ENCODE data around the gene NHSL1.

NHSL1 gene

DNA sequence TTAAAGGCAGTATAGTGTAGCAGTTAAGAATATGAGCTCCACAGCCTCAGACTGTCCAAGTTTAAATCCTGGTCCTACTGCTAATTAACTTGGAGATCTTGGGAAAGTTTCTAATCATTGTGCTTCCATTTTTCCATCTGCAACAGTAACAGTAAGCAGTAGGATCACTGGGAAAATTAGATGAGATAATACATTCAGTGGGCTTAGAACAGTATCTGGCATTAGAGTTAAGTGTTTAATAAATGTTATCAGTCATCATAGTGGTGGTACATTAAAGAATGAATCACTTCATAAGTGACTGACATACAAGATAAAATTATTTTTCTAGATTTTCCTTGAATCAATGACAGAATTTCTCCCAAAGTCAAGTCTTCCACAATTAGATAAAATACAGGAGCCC lies 5.0 kb downstream of the NHSL1 start:
- DNase-seq, result no peak

- no peak for DNase-seq
Observed at GRCh38 chr6:138493413-138493812, 5.9 kb downstream of the NHSL1 start.

GRCh38 chr6:138492871-138493270 lies 6.4 kb downstream of the NHSL1 start:
- DNase-seq, result no peak

- no peak for DNase-seq
Observed at GRCh38 chr6:138492113-138492512, 7.2 kb downstream of the NHSL1 start.

GRCh38 chr6:138491017-138491416 lies 8.3 kb downstream of the NHSL1 start:
- no peak for DNase-seq

GRCh38 chr6:138489846-138490245 lies 9.4 kb downstream of the NHSL1 start:
- DNase-seq, result no peak

- no peak for DNase-seq
Observed at GRCh38 chr6:138487102-138487604, 12.1 kb downstream of the NHSL1 start.

DNA sequence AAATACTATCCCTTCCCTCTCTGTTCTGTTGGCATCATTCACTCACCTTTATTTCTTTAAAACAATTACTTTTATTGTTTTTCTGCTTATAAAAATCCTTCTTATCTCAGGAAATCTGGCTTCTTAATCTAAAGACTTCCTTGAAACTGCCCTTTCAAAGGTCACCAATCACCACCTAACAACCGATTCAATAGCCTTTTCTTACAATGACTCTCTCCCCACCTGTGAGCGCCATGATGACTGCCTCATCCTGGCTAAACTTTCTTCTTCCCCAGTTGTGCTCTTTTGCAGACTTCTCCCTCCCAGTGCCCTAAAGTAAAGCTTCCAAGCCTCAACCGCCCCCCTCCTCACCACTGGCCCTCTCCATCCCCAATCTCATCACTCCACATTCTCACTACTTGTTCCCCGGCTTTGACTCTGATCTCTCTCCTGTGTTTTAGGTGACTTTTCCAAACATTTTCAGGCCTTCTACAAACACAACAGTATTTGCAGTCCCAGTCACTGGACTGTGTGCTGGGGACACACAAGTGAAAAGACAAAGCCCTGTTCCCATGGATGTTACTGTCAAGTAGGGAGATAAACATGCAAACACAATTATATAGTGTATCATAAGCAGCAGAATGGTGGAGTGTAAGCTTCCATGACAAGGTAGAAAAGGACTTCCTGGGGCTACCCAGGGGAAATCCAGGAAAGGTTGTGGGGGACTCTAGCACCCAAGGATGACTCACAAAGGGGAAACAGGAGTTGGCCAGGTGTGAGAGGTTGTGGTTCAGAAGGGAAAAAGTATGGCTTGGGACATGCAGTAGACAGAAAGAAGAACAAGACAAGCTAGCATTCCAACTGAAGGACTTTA lies 12.8 kb downstream of the NHSL1 start:
- DNase-seq, result no peak

- no peak for DNase-seq
Observed at GRCh38 chr6:138485586-138486248, 13.6 kb downstream of the NHSL1 start.

DNA sequence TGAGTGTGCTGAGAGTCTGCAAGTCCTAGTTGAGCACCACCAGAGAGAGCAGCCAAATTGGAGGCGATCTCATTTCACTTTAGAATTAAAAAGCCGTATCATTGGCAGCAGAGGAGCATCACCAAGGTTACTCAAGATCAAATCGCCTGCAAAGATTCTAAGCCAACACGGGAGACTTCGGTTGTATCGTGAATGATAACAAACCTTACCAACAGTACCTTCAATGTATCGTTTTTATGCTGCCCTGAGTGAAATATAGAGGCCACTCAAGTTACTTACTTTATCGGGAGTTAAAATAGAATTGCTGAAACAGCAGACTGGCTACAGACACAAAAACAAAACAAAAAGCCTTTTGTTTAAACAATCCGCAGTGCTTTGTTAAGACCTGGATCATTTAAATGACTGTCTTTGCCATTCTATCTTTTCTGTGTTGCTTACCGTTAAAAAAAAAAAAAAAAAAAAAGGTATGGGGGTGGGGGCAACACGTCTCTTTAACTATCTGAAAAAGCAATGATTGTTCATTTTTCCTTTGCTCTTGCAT lies 14.2 kb downstream of the NHSL1 start:
- no peak for DNase-seq

GRCh38 chr6:138484018-138484731 lies 15.1 kb downstream of the NHSL1 start:
- DNase-seq, result no peak

DNA sequence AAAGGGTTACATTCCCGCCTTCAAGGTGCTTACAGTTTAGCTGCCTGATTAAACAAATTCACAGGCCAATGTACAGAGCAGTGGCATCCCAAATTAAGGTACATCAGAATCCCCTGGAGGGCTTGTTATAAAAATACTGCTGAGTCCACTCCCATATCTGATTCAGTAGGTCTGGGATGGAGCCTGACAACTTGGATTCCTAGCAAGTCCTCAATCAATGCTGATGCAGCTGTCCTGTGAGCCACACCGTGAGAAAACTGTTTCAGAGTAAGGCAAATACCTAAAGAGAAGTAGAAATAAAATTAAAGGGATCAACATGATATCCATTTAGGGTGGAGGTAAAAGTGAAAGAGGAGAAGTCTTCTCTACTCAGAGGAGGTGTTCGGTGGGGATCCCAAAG lies 16.5 kb downstream of the NHSL1 start:
- no peak for DNase-seq

DNA sequence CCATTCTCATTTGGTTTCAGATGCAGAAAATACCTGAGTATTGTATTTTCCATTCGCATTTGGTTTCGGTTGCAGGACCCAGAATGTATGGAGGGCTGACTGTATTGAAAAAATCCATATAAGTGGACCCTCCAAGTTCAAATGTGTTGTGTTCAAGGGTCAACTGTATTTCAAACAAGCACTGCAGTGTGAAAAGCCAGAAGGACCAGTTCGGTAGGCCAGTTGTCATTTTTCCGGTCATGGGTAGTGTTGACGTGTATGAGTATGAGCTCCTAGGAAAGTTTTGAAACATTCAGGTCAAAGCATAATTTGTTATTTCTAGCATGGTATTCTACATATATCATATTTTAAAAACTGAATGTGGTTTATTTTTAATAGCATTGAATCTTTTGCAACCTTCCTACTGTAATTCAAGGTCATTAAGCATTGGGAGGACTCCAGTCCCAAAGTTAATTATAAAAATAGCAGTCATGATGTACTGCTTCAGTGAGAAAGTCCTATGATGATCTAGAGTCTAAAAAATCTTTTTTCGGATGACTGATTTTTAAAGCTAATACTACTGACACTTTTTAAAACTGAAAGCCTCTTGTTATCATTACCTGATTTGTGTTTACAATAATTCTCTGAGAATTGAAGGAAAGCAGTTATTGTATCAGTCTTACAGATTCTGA lies 18.9 kb downstream of the NHSL1 start:
- DNase-seq, result no peak

GRCh38 chr6:138477913-138478539 lies 21.3 kb downstream of the NHSL1 start:
- no peak for DNase-seq

DNA sequence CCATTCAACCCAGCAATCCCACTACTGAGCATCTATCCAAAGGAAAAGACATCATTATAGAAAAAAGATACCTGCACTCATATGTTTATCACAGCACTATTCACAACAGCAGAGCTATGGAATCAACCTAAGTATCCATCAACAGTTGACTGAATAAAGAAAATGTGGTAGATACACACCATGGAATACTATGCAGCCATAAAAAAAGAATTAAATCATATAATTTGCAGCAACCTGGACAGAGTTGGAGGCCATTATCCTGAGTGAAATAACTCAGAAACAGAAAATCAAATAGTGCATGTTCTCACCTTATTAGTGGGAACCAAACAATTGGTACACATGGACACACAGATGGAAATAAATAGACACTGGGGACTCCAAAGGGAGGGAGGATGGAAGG lies 23.2 kb downstream of the NHSL1 start:
- DNase-seq, result no peak

DNA sequence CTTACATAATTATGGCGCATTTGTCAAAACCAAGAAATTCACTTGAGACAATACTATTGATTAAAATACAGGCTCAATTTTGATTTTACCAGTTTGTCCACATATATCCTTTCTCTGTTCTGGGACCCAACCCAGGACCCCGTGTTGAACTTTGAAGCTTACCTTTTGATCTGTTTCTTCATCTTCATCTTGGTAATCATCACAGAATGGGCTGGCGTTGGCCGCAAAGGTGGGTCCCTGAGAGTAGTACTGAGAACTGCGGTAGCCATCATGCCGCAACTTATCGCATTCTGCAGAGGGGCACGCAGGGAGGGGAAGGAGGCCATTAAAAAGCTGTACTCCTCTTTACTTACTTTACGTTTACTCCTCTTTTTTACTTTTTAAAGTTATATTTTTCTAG lies 26.1 kb downstream of the NHSL1 start:
- no peak for DNase-seq

DNA sequence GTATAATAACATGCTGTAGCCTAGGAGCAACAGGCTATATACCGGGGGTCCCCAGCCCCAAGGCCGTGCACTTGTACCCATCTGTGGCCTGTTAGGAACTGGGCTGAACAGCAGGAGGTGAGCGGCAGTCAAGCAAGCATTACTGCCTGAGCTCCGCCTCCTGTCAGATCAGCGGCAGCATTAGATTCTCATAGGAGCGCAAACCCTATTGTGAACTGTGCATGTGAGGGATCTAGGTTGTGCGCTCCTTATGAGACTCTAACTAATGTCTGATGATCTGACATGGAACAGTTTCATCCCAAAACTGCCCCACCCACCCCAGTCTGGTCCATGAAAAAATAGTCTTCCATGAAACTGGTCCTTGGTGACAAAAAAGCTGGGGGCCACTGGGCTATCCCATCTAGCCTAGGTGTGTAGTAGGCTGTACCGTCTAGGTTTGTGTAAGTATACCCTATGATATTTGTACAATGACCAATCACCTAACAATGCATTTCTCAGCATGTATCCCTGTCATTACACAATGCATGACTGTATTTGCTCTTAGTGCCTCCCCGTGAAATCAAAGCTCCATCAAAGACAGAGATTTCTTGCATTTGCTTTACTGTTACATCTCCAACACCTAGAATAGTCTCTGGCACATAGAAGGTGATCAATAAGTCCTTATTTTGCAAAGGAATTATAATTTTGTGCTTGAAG lies 30.8 kb downstream of the NHSL1 start:
- no peak for DNase-seq

DNA sequence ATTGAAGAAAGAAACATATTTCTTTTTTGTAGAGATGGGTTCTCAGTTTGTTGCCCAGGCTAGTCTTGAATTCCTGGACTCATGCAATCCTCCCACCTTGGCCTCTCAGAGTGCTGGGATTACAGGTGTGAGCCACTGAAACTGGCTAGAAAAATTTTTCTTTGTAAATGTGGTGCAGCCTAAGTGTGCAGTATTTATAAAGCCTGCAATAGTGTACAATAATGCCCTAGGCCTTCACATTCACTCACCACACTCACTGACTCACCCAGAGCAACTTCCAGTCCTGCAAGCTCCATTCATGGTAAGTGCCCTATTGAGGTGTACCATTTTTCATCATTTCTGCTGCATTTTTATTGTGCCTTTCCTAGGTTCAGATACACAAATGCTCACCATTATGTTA lies 31.4 kb downstream of the NHSL1 start:
- no peak for DNase-seq

DNA sequence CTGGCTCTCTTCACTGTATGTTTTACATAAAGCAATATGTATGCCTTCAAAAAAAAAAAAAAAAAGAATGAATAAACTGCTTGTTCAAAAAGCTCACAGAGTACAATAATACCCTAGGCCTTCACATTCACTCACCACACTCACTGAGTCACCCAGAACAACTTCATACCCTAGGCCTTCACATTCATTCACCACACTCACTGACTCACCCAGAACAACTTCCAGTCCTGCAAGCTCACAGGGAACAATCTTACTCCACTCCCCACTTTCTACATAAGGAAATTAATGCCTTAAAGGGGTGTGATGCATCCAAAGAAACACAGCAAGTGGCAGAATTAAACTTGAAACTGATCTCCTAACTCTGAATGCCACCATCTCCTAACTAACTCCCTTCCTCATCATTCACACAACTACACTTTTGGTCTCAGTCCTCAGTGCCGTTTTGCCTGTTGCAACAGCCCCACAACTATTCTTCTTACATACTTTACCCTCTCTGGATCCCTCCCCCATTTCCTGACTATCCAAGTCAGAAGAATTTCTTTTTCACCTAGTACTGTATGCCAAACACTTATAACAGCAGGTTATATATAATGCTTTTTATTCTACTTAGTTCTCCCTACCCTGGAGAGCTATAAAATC lies 34.2 kb downstream of the NHSL1 start:
- no peak for DNase-seq

- DNase-seq, result no peak
Observed at GRCh38 chr6:138464085-138464484, 35.2 kb downstream of the NHSL1 start.

DNA sequence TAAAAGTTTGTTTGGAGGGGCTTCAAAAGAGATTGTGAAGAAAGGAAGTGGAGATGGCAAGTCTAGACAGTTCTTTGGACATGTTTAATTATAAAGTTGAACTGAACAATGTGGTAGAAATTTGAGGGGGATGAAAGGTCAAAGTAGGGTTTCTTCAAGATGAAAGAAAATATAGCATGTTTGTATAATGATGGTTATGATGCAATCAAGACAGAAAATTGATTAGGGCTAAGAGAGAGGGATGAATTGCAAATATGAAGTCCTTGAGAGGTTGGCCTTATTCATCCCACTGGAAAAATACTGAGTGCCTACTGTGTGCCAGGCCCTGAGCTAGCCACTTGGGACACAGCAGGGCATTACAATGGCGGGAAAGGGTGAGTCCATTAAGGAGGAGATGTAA lies 37.6 kb downstream of the NHSL1 start:
- no peak for DNase-seq

Measured in activated CD4-positive, alpha-beta T cell treated with anti-CD3 and anti-CD28 coated beads, Interleukin-2, amount 50 U/mL, for 1 hour (primary cell).